ENCODE data around the gene TGM2. TPM values are rescaled to one million over a fixed set of nuclear protein-coding genes. Genes with fewer than 3 reads are reported as not detected.

The TGM2 gene
- total RNA-seq, 1 experiment from 2014 or later, result 138 TPM

DNA sequence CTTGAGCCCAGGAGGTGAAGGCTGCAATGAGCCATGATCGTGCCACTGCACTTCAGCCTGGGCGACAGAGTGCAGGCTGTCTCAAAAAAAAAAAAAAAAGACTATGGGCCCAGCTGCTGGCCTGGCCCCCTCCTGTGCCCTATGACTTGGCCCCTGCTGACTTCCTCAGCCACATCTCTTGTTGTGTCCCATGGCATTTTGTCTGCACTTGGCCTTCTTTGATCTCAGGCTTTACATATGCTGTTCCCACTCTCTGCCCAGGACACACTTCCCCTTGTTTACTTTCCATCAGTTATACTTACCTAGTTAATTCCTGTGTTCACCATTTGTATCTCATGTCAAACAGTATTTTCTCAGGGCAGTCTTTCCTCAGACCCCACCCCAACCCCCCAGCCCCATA, 87.0 kb downstream of the TGM2 start:
- TF ChIP-seq, protein P1, sequence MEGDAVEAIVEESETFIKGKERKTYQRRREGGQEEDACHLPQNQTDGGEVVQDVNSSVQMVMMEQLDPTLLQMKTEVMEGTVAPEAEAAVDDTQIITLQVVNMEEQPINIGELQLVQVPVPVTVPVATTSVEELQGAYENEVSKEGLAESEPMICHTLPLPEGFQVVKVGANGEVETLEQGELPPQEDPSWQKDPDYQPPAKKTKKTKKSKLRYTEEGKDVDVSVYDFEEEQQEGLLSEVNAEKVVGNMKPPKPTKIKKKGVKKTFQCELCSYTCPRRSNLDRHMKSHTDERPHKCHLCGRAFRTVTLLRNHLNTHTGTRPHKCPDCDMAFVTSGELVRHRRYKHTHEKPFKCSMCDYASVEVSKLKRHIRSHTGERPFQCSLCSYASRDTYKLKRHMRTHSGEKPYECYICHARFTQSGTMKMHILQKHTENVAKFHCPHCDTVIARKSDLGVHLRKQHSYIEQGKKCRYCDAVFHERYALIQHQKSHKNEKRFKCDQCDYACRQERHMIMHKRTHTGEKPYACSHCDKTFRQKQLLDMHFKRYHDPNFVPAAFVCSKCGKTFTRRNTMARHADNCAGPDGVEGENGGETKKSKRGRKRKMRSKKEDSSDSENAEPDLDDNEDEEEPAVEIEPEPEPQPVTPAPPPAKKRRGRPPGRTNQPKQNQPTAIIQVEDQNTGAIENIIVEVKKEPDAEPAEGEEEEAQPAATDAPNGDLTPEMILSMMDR (IDR thresholded peaks at IDR 0.05; ENCODE audit: insufficient read depth in 1 of 2, low read depth in 1 of 2, low read length in 1 of 2, severe bottlenecking in 1 of 2, unreplicated experiment in 1 of 2), result no peak
- Mint-ChIP-seq H3K4me1 (ENCODE audit: low read depth, unreplicated experiment) (peaks cover 13% of the 10 kb centered on the region), H3K36me3 (ENCODE audit: insufficient read depth, unreplicated experiment) (peaks cover 92% of the 10 kb centered on the region), H3K4me3 (ENCODE audit: unreplicated experiment) (no peak overlapping the region), H3K27me3 (ENCODE audit: insufficient read depth, unreplicated experiment) (no peaks in the 10 kb centered on the region), H3K9me3 (ENCODE audit: unreplicated experiment) (no peaks in the 10 kb centered on the region), H3K27ac (ENCODE audit: unreplicated experiment) (no peak overlapping the region)
- Histone ChIP-seq H3K27me3 (replicated peaks; ENCODE audit: control insufficient read depth, insufficient read depth, low read length) (no peaks in the 10 kb centered on the region), H3K36me3 (ENCODE audit: control insufficient read depth, insufficient read depth, low read length) (peaks cover 7% of the 10 kb centered on the region), H3K9me3 (no peaks in the 10 kb centered on the region; the same call in 1 of the 2 replicates), H3K4me3 (ENCODE audit: low read depth, low read length) (no peak overlapping the region), H3K4me1 (peaks cover 4% of the 10 kb centered on the region; the same call in 1 of the 2 replicates)
- DNase-seq, result no peak
- no TSS peak for BruUV-seq (replicated peaks)
- POLR2A ChIA-PET, result interaction anchor here (0.5 kb wide), 1 partner anchor 21 kb away, joined by 5 read pairs; no protein-coding TSS in a partner anchor
- CTCF ChIA-PET, result no interaction called here
- intact Hi-C loops (cut with micrococcal nuclease; ENCODE audit: unreplicated experiment), result no loop called here

Other genes starting within 250 kb of the TGM2 start
- gene TTI1, start 131.8 kb downstream of the TGM2 start, total RNA-seq (2022), result 59.2 and 62.3 TPM in 2 replicates
- gene RPRD1B, start 131.5 kb downstream of the TGM2 start, total RNA-seq (2022), result 102 and 112 TPM in 2 replicates
- gene KIAA1755, start 95.5 kb upstream of the TGM2 start, total RNA-seq (2022), result 0.19 and 0.20 TPM in 2 replicates
- gene BPI, start 138.9 kb upstream of the TGM2 start, total RNA-seq (2022), result not detected in 2 replicates
- not detected in 2 replicates for gene LBP, start 181.2 kb upstream of the TGM2 start, total RNA-seq (2022)

All from Caco-2 (cell line).